PC-3 (cell line): ENCODE measurements around the gene SMIM1. TPM values are rescaled to one million over a fixed set of nuclear protein-coding genes. Genes with fewer than 3 reads are reported as not detected.
A peak's percentile ranks its signal among the peaks of the same experiment; 100 is the strongest.

Experiments
- ATAC-seq: fragments of 200-7000 bp; cut with Tn5 transposase; 2 replicates; pipeline ENCODE4 v1.9.1; 2020; ENCODE audit warnings: mild to moderate bottlenecking, moderate library complexity
- Bru-seq: library from RNA; stranded (reverse); fragments of 400-500 nt; gene quantifications from one replicate; lab custom pipeline; 2021; lab: Mats Ljungman, UMichigan
- BruChase-seq, 2 experiments: library from RNA; stranded (reverse); fragments of 400-500 nt; gene quantifications; one replicate each; lab custom pipeline; 2021; lab: Mats Ljungman, UMichigan
- BruUV-seq: library from RNA; stranded (reverse); fragments of 400-500 nt; replicated peaks from 2 replicates; lab custom pipeline; 2021; lab: Mats Ljungman, UMichigan
- CTCF ChIA-PET: fragments of 300-600 bp; sonication (Branson Sonifier 250); formaldehyde crosslinking; loops from one replicate; lab custom pipeline; 2022; ENCODE audit warnings: antibody characterized with exemption; lab: Charles Lee
- POLR2A ChIA-PET: fragments of 300-600 bp; sonication (Branson Sonifier 250); formaldehyde crosslinking; loops from one replicate; lab custom pipeline; 2022; ENCODE audit warnings: antibody characterized with exemption; ENCODE audit not compliant: unreplicated experiment; lab: Charles Lee
- DNase-seq: peaks from one replicate; pipeline ENCODE4 v3.0.0-alpha.2; 2015
- H2AFZ ChIP-seq: fragments of 300-600 bp; sonication (generic); 2 replicates; pipeline ENCODE4 v1.6.0; 2016; ENCODE audit warnings: antibody characterized with exemption, low read length
- H3F3A ChIP-seq: fragments of 300-600 bp; sonication (generic); one replicate; pipeline ENCODE4 v1.6.0; 2017; ENCODE audit warnings: antibody characterized with exemption, low read length, control low read depth, mild to moderate bottlenecking; ENCODE audit not compliant: unreplicated experiment
- H3K27ac ChIP-seq: fragments of 300-600 bp; sonication (generic); 2 replicates; pipeline ENCODE4 v1.5.1; 2016; ENCODE audit warnings: mild to moderate bottlenecking, low read length
- H3K27me3 ChIP-seq: fragments of 300-600 bp; sonication (generic); 2 replicates; pipeline ENCODE4 v1.6.1; 2016; ENCODE audit warnings: low read length, mixed read lengths
- H3K36me3 ChIP-seq: fragments of 300-600 bp; sonication (generic); 2 replicates; pipeline ENCODE4 v1.6.1; 2016; ENCODE audit warnings: low read depth, mixed run types, low read length, mixed read lengths
- H3K4me1 ChIP-seq: fragments of 300-600 bp; sonication (generic); 2 replicates; pipeline ENCODE4 v1.5.1; 2016; ENCODE audit warnings: low read length; ENCODE audit not compliant: insufficient read depth
- H3K4me2 ChIP-seq: fragments of 300-600 bp; sonication (generic); 2 replicates; pipeline ENCODE4 v1.6.0; 2016; ENCODE audit warnings: low read length
- H3K4me3 ChIP-seq: fragments of 300-600 bp; sonication (generic); 2 replicates; pipeline ENCODE4 v1.5.1; 2016; ENCODE audit warnings: mild to moderate bottlenecking, low read length, mixed read lengths
- H3K79me2 ChIP-seq: fragments of 300-600 bp; sonication (generic); 2 replicates; pipeline ENCODE4 v1.6.1; 2017; ENCODE audit warnings: low read length, mixed read lengths
- H3K9ac ChIP-seq: fragments of 300-600 bp; sonication (generic); 2 replicates; pipeline ENCODE4 v1.6.0; 2016; ENCODE audit warnings: mild to moderate bottlenecking, low read length
- H3K9me2 ChIP-seq: fragments of 300-600 bp; sonication (generic); replicated peaks from 2 replicates; pipeline ENCODE4 v1.6.1; 2016; ENCODE audit warnings: mixed run types, low read length, mixed read lengths
- H3K9me3 ChIP-seq: fragments of 300-600 bp; sonication (generic); 2 replicates; pipeline ENCODE4 v1.6.1; 2016; ENCODE audit warnings: low read length, mixed read lengths
- H4K20me1 ChIP-seq: fragments of 300-600 bp; sonication (generic); 2 replicates; pipeline ENCODE4 v1.6.1; 2016; ENCODE audit warnings: low read length, mixed read lengths
- EZH2 ChIP-seq: fragments of 300-600 bp; sonication (generic); IDR thresholded peaks from one replicate; pipeline ENCODE4 v1.6.1; 2017; ENCODE audit warnings: antibody characterized with exemption, mild to moderate bottlenecking, low read length; ENCODE audit not compliant: unreplicated experiment
- EZH2phosphoT487 ChIP-seq: fragments of 300-600 bp; sonication (generic); IDR thresholded peaks from 2 replicates; pipeline ENCODE4 v1.6.1; 2018; ENCODE audit warnings: mild to moderate bottlenecking, antibody characterized with exemption, low read length, borderline replicate concordance
- intact Hi-C: fragments of 100-400 bp; cut with micrococcal nuclease; formaldehyde crosslinking; loops from 2 replicates; pipeline ENCODE4 v1.9.0; 2023
- long read RNA-seq: library from polyadenylated mRNA; unstranded; transcript quantifications from one replicate; pipeline ENCODE4 v2.0.0, GENCODE V29; 2021; ENCODE audit not compliant: unreplicated experiment
- total RNA-seq: library from RNA; depleted of rRNA; stranded (reverse); fragments of >200 nt; gene quantifications from 2 replicates; pipeline ENCODE4 v1.2.3, GENCODE V29; 2014; rRNA removed
- TF ChIP-seq, protein P1 (sequence below): fragments of 300-600 bp; sonication (generic); conservative IDR thresholded peaks from 2 replicates; pipeline ENCODE4 v1.5.1; 2017; ENCODE audit warnings: antibody characterized with exemption, low read depth, mild to moderate bottlenecking, low read length

SMIM1 gene, protein sequence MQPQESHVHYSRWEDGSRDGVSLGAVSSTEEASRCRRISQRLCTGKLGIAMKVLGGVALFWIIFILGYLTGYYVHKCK
- total RNA-seq (10.8 and 14.3 TPM in 2 replicates), Bru-seq, nascent RNA (percentile 51 among the genes with signal in this experiment), BruChase-seq, experiment 1, labeled RNA remaining after a 6-hour chase (percentile 28 among the genes with signal in this experiment), BruChase-seq, experiment 2, labeled RNA remaining after a 2-hour chase (percentile 43 among the genes with signal in this experiment)
- long read RNA-seq, partial matches to known transcripts = 1 of 2 reads
- long read RNA-seq, other reads (novel, unspliced or antisense) = 1 of 2 reads

DNA sequence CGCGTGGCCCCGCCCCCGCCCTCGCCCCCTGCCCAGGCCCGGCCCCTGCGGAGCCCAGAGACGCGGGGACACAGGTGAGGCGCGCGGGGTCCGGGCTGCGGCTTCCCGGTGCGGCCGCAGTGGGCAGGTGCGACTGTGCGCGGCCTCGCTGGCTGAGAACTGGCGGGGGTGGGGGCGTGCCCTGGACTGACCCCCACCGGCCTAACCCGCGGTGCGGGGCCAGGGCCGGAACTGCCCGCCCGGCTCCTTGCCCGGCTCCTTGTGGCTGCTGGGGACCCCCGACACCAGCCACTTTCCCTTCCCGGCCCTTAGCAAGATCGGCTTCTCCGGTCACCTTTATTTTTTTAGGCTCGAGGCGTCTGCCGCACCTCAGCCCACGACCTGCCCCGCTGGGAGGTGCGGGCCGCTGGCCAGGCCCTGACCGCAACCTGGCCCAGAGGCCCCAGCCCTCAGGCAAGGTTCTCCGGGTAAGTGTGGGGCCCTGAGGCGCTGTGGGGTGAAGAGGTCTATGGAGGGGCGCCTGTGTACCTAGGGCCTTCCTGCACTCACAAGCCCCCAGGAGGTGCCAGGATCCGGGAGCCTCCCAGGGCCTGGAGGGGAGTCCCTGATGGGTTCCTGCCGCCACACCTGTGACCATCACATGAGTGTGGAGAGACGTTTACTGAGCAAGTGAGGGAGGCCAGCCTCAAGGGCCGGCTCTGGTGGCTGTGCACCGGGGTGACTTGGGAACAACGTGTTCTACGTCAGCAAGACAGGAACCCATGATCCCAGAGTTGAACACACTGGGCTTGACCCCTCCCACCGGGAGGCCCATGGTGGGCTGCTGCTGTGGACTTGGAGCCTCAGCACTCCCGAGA, at the start of gene SMIM1:
Gene SMIM1 (plus strand): TSS at position 35 of the 857 bp plus-strand sequence. CDS start 2,625 bp downstream, outside the sequence.
- H3K4me1 ChIP-seq = peaks cover 13% of the 10 kb centered on the region; the same call in 1 of the 2 replicates
- H3K36me3 ChIP-seq = no peaks in the 10 kb centered on the region
- H3K27ac ChIP-seq = no peak within 1 kb of the TSS
- peak within 1 kb of the TSS; percentile 82 for H3K4me3 ChIP-seq
- TF ChIP-seq, protein P1, sequence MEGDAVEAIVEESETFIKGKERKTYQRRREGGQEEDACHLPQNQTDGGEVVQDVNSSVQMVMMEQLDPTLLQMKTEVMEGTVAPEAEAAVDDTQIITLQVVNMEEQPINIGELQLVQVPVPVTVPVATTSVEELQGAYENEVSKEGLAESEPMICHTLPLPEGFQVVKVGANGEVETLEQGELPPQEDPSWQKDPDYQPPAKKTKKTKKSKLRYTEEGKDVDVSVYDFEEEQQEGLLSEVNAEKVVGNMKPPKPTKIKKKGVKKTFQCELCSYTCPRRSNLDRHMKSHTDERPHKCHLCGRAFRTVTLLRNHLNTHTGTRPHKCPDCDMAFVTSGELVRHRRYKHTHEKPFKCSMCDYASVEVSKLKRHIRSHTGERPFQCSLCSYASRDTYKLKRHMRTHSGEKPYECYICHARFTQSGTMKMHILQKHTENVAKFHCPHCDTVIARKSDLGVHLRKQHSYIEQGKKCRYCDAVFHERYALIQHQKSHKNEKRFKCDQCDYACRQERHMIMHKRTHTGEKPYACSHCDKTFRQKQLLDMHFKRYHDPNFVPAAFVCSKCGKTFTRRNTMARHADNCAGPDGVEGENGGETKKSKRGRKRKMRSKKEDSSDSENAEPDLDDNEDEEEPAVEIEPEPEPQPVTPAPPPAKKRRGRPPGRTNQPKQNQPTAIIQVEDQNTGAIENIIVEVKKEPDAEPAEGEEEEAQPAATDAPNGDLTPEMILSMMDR = no peak
- no peak for TF ChIP-seq EZH2phosphoT487
- no peak for TF ChIP-seq EZH2
- peak; percentile 27 for DNase-seq
- peak within 1 kb of the TSS; percentile 54 for H3K9ac ChIP-seq
- peak within 1 kb of the TSS; percentile 95 for H2AFZ ChIP-seq
- no peaks in the 10 kb centered on the region for H3K9me3 ChIP-seq
- no peaks in the 10 kb centered on the region for H3F3A ChIP-seq
- peak within 1 kb of the TSS; percentile 98 for H3K4me2 ChIP-seq
- H3K27me3 ChIP-seq = no peaks in the 10 kb centered on the region
- intact Hi-C loops = loop anchor here (2.0 kb wide), 1 partner anchor 24 kb away; the partner anchor contains the start of gene LRRC47
- H4K20me1 ChIP-seq = no peaks in the 10 kb centered on the region
- no peaks in the 10 kb centered on the region for H3K9me2 ChIP-seq
- ATAC-seq = peak; percentile 28
- BruUV-seq = TSS peak; percentile 35
- ChIA-PET CTCF (no interaction called here), POLR2A (no interaction called here)
- no peaks in the 10 kb centered on the region for H3K79me2 ChIP-seq

DNA sequence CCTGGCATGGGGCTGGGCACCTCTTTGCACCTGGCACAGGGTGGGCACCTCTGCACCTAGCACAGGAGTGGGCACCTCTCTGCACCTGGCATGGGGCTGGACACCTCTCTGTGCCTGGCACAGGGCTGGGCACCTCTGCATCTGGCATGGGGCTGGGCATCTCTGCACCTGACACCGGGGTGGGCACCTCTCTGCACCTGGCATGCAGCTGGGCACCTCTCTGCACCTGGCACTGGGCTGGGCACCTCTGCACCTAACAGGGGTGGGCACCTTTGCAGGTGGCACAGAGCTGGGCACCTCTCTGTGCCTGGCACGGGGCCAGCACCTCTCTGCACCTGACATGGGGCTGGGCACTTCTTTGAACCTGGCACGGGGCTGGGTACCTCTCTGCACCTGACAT, 49.7 kb upstream of the SMIM1 start:
- no peaks in the 10 kb centered on the region for H3K9me2 ChIP-seq
- TF ChIP-seq EZH2phosphoT487 = no peak
- no peak for TF ChIP-seq EZH2
- TF ChIP-seq, protein P1 = no peak
- H3K79me2 ChIP-seq = no peaks in the 10 kb centered on the region
- no peak for DNase-seq
- ATAC-seq = no peak
- no peak overlapping the region for H3K4me2 ChIP-seq
- H3K27ac ChIP-seq = no peak overlapping the region
- H3K4me3 ChIP-seq = no peak overlapping the region
- no peaks in the 10 kb centered on the region for H3K4me1 ChIP-seq
- POLR2A ChIA-PET = no interaction called here
- no peaks in the 10 kb centered on the region for H4K20me1 ChIP-seq
- no TSS peak for BruUV-seq
- H3K36me3 ChIP-seq = no peaks in the 10 kb centered on the region
- no peak overlapping the region for H2AFZ ChIP-seq
- H3K9ac ChIP-seq = no peak overlapping the region
- peaks cover under 1% of the 10 kb centered on the region for H3K27me3 ChIP-seq
- H3K9me3 ChIP-seq = no peaks in the 10 kb centered on the region
- no peaks in the 10 kb centered on the region for H3F3A ChIP-seq
- CTCF ChIA-PET = no interaction called here
- intact Hi-C loops = loop anchor here (5.0 kb wide), 1 partner anchor 101 kb away; no protein-coding TSS in a partner anchor
